ENCODE data around the gene KIF7.

Gene KIF7

GRCh38 chr15:89675606-89676005 is 20.3 kb upstream of the KIF7 start:
- Mint-ChIP-seq H3K27ac (no peak overlapping the region), H3K9me3 (no peaks in the 10 kb centered on the region), H3K36me3 (no peaks in the 10 kb centered on the region), H3K4me3 (no peak overlapping the region), H3K4me1 (no peaks in the 10 kb centered on the region)
- DNase-seq (ENCODE audit: low spot score in 2 of 2) (no peak), ATAC-seq (no peak)

- DNase-seq (ENCODE audit: low spot score in 2 of 2) (no peak), ATAC-seq (no peak)
- Mint-ChIP-seq H3K4me3 (no peak overlapping the region), H3K27ac (no peak overlapping the region), H3K4me1 (no peaks in the 10 kb centered on the region), H3K36me3 (no peaks in the 10 kb centered on the region), H3K9me3 (no peaks in the 10 kb centered on the region)
These were observed 19.3 kb upstream of the KIF7 start for GRCh38 chr15:89674526-89674925.

GRCh38 chr15:89673165-89673512 is 17.9 kb upstream of the KIF7 start:
- no peaks in the 10 kb centered on the region for H3K9me3 Mint-ChIP-seq
- H3K4me3 Mint-ChIP-seq, result no peak overlapping the region
- peak; percentile 52 for ATAC-seq
- no peaks in the 10 kb centered on the region for H3K36me3 Mint-ChIP-seq
- DNase-seq (ENCODE audit: low spot score in 2 of 2), result peak in 1 of 2 donors; percentile 58
- no peaks in the 10 kb centered on the region for H3K4me1 Mint-ChIP-seq
- no peak overlapping the region for H3K27ac Mint-ChIP-seq

- Mint-ChIP-seq H3K36me3 (no peaks in the 10 kb centered on the region), H3K4me1 (no peaks in the 10 kb centered on the region), H3K27ac (no peak overlapping the region), H3K4me3 (no peak overlapping the region), H3K9me3 (no peaks in the 10 kb centered on the region)
- DNase-seq (ENCODE audit: low spot score in 2 of 2) (no peak), ATAC-seq (no peak)
These were observed 17.2 kb upstream of the KIF7 start for GRCh38 chr15:89672221-89673164.

- Mint-ChIP-seq H3K36me3 (no peaks in the 10 kb centered on the region), H3K27ac (no peak overlapping the region), H3K4me3 (no peak overlapping the region), H3K9me3 (no peaks in the 10 kb centered on the region), H3K4me1 (no peaks in the 10 kb centered on the region)
- no peak for DNase-seq (ENCODE audit: low spot score in 2 of 2)
- ATAC-seq, result no peak
These were observed 16.4 kb upstream of the KIF7 start for GRCh38 chr15:89671687-89672086.

- no peak overlapping the region for H3K4me3 Mint-ChIP-seq
- DNase-seq (ENCODE audit: low spot score in 2 of 2) (no peak), ATAC-seq (no peak)
- no peaks in the 10 kb centered on the region for H3K36me3 Mint-ChIP-seq
- no peak overlapping the region for H3K27ac Mint-ChIP-seq
- no peaks in the 10 kb centered on the region for H3K4me1 Mint-ChIP-seq
- no peaks in the 10 kb centered on the region for H3K9me3 Mint-ChIP-seq
These were observed 15.8 kb upstream of the KIF7 start for GRCh38 chr15:89670971-89671560.

- ATAC-seq (no peak), DNase-seq (ENCODE audit: low spot score in 2 of 2) (no peak)
- Mint-ChIP-seq H3K27ac (no peak overlapping the region), H3K9me3 (no peaks in the 10 kb centered on the region), H3K36me3 (no peaks in the 10 kb centered on the region), H3K4me3 (no peak overlapping the region), H3K4me1 (no peaks in the 10 kb centered on the region)
These were observed 14.7 kb upstream of the KIF7 start for GRCh38 chr15:89669941-89670340.

- DNase-seq (ENCODE audit: low spot score in 2 of 2), result no peak
- Mint-ChIP-seq H3K9me3 (no peaks in the 10 kb centered on the region), H3K4me1 (no peaks in the 10 kb centered on the region), H3K4me3 (no peak overlapping the region), H3K36me3 (no peaks in the 10 kb centered on the region), H3K27ac (no peak overlapping the region)
- ATAC-seq, result no peak
These were observed 14.1 kb upstream of the KIF7 start for GRCh38 chr15:89669309-89669865.

GRCh38 chr15:89668171-89668570 is 12.9 kb upstream of the KIF7 start:
- Mint-ChIP-seq H3K4me3 (no peak overlapping the region), H3K27ac (no peak overlapping the region), H3K36me3 (no peaks in the 10 kb centered on the region), H3K9me3 (no peaks in the 10 kb centered on the region), H3K4me1 (no peaks in the 10 kb centered on the region)
- DNase-seq (ENCODE audit: low spot score in 2 of 2), result no peak
- no peak for ATAC-seq

GRCh38 chr15:89667706-89667960 is 12.4 kb upstream of the KIF7 start:
- Mint-ChIP-seq H3K27ac (no peak overlapping the region), H3K9me3 (no peaks in the 10 kb centered on the region), H3K36me3 (no peaks in the 10 kb centered on the region), H3K4me1 (no peaks in the 10 kb centered on the region), H3K4me3 (no peak overlapping the region)
- no peak for DNase-seq (ENCODE audit: low spot score in 2 of 2)
- ATAC-seq, result no peak

GRCh38 chr15:89666858-89667705 is 11.8 kb upstream of the KIF7 start:
- H3K27ac Mint-ChIP-seq, result no peak overlapping the region
- H3K36me3 Mint-ChIP-seq, result no peaks in the 10 kb centered on the region
- H3K4me1 Mint-ChIP-seq, result no peaks in the 10 kb centered on the region
- DNase-seq (ENCODE audit: low spot score in 2 of 2), result no peak
- no peaks in the 10 kb centered on the region for H3K9me3 Mint-ChIP-seq
- ATAC-seq, result no peak
- no peak overlapping the region for H3K4me3 Mint-ChIP-seq

GRCh38 chr15:89666184-89666857 is 11.1 kb upstream of the KIF7 start:
- ATAC-seq (no peak), DNase-seq (ENCODE audit: low spot score in 2 of 2) (no peak)
- H3K4me1 Mint-ChIP-seq, result no peaks in the 10 kb centered on the region

GRCh38 chr15:89665449-89666181 is 10.3 kb upstream of the KIF7 start:
- peak; percentile 68 for ATAC-seq

More at GRCh38 chr15:89666184-89666857, 11.1 kb upstream of the KIF7 start:
- H3K36me3 Mint-ChIP-seq, result no peaks in the 10 kb centered on the region
- no peak overlapping the region for H3K27ac Mint-ChIP-seq
- H3K9me3 Mint-ChIP-seq, result no peaks in the 10 kb centered on the region
- peak overlapping the region; percentile 34 for H3K4me3 Mint-ChIP-seq

GRCh38 chr15:89664441-89665350 is 9.4 kb upstream of the KIF7 start:
- Mint-ChIP-seq H3K27ac (no peak overlapping the region), H3K4me1 (no peaks in the 10 kb centered on the region), H3K36me3 (no peaks in the 10 kb centered on the region), H3K9me3 (no peaks in the 10 kb centered on the region), H3K4me3 (peak overlapping the region; percentile 34)
- DNase-seq (ENCODE audit: low spot score in 2 of 2) (no peak), ATAC-seq (no peak)

More at GRCh38 chr15:89665449-89666181, 10.3 kb upstream of the KIF7 start:
- no peaks in the 10 kb centered on the region for H3K9me3 Mint-ChIP-seq
- H3K27ac Mint-ChIP-seq, result no peak overlapping the region
- no peaks in the 10 kb centered on the region for H3K36me3 Mint-ChIP-seq
- H3K4me1 Mint-ChIP-seq, result no peaks in the 10 kb centered on the region
- no peak for DNase-seq (ENCODE audit: low spot score in 2 of 2)
- H3K4me3 Mint-ChIP-seq, result peak overlapping the region; percentile 34
